Epithelial cell of proximal tubule (primary cell): ENCODE results near the gene TADA2B. TPM values are rescaled to one million over a fixed set of nuclear protein-coding genes. Genes with fewer than 3 reads are reported as not detected.

Experiments
- DNase-seq: peaks from one replicate; pipeline ENCODE4 v3.0.0-alpha.2; 2011; ENCODE audit warnings: low read depth
- H3K4me3 ChIP-seq: 2 replicates; pipeline ENCODE4 v1.5.1; 2011; ENCODE audit warnings: low read depth, mild to moderate bottlenecking, low read length
- total RNA-seq: library from RNA; depleted of rRNA; stranded (reverse); fragments of >200 nt; gene quantifications from 2 replicates; pipeline ENCODE4 v1.2.3, GENCODE V29; 2015
- TF ChIP-seq, protein P1 (sequence below): conservative IDR thresholded peaks from 2 replicates; pipeline ENCODE4 v1.5.1; 2012; ENCODE audit warnings: low read depth, mild to moderate bottlenecking, low read length

The TADA2B gene
- total RNA-seq, 1 donor from 2014 or later, result 15.2 TPM

DNA sequence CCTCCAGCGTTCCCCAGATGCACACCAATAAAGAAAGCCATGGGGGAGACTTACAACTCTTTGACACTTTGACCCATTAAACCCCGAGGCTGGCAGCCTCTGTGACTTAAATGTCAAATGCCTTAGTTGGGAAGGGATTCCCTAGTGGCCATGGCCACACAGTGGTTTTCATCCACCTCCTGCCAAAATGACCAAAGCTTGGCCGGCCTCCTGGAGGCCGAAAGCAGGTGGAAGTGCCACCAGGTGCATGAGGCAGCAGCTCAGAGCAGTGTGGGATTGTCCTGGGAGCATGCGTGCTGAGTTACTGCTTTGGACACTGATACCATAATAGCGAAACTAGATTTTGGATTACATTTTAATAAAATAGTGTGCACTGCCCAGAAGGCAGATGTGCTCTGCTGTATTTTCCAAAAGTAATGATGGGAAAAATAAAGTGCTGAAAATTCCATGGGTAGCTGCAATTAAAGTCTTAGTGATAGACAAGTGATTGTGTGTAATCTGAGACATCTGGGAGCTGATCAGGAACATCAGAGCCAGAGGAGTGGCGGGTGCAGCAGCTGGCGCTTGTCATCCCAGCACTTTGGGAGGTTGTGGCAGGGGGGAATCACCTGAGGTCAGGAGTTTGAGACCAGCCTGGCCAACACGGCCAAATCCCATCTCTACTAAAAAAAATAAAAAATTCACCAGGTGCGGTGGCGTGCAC lies 39.8 kb upstream of the TADA2B start:
- TF ChIP-seq, protein P1, sequence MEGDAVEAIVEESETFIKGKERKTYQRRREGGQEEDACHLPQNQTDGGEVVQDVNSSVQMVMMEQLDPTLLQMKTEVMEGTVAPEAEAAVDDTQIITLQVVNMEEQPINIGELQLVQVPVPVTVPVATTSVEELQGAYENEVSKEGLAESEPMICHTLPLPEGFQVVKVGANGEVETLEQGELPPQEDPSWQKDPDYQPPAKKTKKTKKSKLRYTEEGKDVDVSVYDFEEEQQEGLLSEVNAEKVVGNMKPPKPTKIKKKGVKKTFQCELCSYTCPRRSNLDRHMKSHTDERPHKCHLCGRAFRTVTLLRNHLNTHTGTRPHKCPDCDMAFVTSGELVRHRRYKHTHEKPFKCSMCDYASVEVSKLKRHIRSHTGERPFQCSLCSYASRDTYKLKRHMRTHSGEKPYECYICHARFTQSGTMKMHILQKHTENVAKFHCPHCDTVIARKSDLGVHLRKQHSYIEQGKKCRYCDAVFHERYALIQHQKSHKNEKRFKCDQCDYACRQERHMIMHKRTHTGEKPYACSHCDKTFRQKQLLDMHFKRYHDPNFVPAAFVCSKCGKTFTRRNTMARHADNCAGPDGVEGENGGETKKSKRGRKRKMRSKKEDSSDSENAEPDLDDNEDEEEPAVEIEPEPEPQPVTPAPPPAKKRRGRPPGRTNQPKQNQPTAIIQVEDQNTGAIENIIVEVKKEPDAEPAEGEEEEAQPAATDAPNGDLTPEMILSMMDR, result no peak
- no peak overlapping the region for H3K4me3 ChIP-seq
- no peak for DNase-seq

DNA sequence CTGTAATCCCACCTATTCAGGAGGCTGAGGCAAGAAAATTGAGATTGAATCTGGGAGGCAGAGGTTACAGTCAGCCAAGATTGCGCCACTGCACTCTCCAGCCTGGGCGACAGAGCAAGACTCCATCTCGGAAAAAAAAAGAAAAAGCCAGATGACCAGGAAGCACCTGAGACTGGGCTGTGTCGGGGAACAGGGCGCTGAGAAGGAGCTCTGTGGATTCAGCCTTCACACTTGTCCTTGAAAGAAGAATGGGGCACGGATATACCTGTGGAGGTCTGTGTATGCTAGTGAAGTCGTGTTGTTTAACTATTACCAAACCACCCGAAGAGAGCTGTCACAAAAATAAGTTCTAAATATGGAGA lies 39.3 kb upstream of the TADA2B start:
- H3K4me3 ChIP-seq, result no peak overlapping the region
- DNase-seq, result no peak
- TF ChIP-seq, protein P1, result no peak

DNA sequence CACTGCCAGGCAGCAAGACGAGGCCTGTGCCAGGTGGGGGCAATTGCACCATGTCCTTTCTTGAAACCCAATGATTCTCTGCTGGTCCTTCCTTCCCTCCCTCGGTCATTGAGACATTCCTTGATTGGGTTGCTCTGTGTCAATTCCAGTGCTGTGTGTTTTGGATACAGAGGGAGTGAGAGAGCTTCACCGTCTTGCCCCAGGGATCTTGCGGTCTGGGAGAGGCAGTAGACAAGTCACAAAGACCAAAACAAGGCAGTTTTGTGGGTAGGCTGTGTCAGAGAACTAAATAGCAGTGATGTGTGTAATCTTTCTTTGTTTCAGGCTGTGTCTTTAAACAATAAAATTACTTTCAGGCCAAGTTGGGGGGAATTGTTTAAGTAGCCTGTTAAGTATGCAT lies 38.8 kb upstream of the TADA2B start:
- no peak overlapping the region for H3K4me3 ChIP-seq
- TF ChIP-seq, protein P1, result no peak
- DNase-seq, result no peak

DNA sequence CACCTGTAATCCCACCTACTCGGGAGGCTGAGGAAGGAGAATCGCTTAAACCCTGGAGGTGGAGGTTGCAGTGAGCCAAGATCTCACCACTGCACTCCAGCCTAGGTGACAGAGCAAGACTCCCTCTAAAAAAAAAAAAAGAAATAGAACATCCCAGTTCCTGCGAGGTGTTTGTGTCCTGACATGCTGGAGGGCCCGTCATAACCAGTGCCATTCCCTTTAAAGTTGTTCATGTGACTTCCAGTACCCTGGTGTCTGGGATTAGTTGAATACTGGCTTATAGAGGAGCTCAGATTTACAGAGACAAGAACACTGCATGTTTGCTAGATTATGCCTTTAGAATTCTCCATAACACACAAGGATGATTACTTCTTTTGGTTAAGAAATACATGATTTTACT lies 37.6 kb upstream of the TADA2B start:
- no peak overlapping the region for H3K4me3 ChIP-seq
- TF ChIP-seq, protein P1, result no peak
- no peak for DNase-seq

DNA sequence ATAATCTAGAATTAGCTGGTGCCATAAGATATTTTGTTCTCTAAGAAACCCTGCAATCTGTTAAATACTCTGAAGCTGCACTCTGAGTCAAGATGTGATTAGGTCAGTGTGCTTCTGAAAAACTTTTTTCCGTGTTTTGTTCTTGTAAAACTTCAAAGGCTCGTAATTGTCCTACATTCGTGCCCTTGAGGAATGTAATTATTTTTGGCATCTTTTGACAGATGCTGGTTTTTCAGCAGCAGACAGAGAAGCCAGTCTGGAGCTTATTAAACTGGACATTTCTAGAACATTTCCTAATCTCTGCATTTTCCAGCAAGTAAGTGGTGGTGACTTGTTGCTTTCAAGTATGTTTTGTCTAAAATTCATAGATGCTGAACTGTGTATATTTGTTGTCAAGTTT lies 36.8 kb upstream of the TADA2B start:
- DNase-seq, result no peak
- TF ChIP-seq, protein P1, result no peak
- no peak overlapping the region for H3K4me3 ChIP-seq

DNA sequence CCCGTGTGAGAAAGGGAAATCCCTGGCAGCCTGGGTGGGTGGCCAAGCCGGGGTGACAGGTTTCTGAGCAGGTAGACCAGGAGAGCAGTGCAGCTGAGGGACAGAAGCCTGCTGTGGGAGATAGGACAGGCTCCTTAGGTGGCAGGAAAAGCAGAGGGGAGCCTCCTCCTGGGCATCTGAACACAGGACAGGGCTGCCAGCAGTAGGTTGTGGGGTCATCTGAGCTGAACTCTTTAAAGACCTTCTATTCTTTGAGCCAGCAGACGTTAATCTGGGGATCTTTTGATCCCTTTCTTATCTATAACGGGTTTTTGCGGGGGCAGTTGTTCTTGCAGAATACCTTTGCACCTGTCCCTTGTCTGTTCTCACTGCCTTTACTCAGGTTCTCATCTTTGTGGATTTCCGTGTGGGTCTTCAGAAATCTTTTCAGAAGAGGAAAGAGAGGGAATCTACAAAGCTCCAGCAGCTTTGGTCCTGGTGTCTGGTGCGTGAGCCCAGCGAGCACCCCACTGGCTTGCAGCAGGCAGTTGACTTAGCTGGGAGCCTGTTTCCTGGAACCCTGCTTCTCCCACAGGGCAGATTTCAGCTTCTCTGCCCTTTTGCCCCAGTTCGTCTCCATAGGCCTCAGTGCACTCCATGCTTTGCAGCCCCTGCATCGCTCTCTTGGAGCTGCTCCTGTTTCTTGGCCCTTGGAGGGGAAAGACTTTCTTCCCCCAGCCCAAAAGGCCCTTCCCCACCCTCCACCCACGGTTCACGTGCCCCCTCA lies 35.8 kb upstream of the TADA2B start:
- TF ChIP-seq, protein P1, result no peak
- H3K4me3 ChIP-seq, result no peak overlapping the region
- DNase-seq, result no peak
